Measurements from ENCODE around the gene KCNQ1.

The KCNQ1 gene

DNA sequence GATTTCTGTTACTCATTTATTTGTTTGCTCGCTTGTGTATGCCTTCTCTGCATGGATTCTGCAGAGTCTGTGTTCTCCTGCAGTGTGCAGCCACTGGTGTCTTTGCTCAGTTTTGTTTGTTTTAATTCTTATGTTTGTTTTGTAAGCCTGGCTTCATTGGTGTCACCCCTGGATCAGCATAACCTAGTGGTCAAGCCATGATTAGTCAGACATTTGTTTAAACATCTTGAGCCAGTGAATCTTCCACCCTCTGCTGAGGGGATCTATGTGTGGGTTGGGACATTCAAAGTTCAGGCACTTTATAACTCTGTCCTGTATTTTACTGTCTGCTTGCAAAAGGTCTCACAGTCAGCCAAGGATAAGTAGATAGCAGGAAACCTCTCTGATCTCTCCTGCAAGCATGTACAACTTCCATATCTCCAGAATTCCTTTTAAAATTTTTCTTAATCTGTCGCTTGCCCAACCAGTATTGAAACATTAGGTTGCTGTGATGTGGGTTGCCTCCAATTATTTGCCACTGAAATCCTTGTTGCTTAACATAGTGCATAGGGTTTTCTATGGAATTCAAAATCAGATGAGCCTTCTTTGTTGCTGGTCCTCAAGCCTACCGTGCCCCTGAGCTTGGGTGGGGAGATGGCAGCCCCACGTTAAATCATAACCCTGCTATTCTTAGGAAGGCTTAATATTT is 168.2 kb downstream of the KCNQ1 start:
- TF ChIP-seq, protein P1, sequence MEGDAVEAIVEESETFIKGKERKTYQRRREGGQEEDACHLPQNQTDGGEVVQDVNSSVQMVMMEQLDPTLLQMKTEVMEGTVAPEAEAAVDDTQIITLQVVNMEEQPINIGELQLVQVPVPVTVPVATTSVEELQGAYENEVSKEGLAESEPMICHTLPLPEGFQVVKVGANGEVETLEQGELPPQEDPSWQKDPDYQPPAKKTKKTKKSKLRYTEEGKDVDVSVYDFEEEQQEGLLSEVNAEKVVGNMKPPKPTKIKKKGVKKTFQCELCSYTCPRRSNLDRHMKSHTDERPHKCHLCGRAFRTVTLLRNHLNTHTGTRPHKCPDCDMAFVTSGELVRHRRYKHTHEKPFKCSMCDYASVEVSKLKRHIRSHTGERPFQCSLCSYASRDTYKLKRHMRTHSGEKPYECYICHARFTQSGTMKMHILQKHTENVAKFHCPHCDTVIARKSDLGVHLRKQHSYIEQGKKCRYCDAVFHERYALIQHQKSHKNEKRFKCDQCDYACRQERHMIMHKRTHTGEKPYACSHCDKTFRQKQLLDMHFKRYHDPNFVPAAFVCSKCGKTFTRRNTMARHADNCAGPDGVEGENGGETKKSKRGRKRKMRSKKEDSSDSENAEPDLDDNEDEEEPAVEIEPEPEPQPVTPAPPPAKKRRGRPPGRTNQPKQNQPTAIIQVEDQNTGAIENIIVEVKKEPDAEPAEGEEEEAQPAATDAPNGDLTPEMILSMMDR (IDR thresholded peaks at IDR 0.05), result no peak

DNA sequence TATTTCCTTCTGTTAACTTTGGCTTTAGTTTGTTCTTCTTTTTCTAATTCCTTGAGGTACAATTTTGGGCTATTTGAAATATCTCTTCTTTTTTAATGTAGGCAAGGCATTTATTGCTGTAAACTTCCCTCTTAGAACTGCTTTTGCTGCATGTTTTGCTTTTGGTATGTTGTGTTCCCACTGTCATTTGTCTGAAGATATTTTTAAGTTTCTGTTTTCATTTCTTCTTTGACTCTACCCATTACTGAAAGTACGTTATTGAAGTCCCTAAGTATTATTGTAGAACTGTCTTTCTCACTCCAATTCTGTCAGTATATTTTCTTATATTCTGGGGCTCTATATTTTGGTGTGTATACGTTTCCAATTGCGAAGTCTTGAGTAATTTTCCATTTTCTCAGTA is 177.1 kb downstream of the KCNQ1 start:
- TF ChIP-seq, protein P1 (IDR thresholded peaks at IDR 0.05), result no peak

DNA sequence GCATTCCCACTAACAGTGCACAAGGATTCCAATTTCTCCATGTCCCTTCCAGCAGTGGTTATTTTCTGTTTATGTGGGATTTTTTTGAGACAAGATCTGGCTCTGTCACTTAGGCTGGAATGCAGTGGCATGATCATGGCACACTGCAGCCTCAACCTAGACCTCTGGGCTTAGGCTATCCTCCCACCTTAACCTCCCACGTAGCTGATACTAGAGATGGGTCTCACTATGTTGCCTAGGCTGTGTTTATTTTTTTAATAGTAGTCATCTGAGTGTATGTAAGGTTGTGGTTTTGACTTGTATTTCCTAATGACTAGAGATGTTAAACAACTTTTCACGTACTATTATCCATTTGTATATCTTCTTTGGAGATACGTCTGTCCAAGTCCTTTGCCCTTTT is 180.4 kb downstream of the KCNQ1 start:
- TF ChIP-seq, protein P1 (IDR thresholded peaks at IDR 0.05), result no peak

DNA sequence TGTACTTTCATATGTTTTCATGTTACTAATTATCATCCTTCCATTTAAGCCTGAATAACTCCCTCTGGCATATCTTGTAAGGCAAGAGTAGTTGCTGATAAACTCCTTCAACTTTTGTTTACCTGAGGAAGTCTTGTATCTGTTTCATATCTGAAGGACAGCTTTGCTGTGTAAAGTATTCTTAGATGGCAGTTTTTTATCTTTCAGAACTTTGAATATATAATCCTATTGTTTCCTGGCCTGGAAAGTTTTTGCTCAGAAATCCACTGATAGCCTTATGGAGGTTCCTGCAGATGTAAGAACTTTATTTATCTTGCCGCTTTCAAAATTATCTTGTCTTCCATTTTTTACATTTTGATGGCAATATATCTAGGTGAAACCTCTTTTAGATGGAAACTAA is 185.9 kb downstream of the KCNQ1 start:
- TF ChIP-seq, protein P1 (IDR thresholded peaks at IDR 0.05), result no peak

DNA sequence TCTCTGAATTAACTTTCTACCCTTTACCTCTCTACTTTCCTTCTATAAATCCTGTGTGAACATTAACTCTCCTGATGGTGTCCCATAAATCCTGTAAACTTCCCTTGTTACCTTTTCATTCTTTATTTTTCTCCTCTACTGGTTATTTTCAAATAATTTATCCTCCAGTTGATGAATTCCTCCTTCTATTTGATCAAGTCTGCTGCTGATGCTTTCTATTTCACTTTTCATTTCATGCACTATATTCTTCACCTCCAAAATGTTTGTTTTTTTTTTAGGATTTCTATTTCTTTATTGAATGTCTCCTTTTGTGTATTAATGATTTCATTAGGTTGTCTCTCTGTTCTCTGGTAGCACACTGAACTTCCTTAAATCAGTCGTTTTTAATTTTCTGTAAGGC is 186.4 kb downstream of the KCNQ1 start:
- TF ChIP-seq, protein P1 (IDR thresholded peaks at IDR 0.05), result no peak

DNA sequence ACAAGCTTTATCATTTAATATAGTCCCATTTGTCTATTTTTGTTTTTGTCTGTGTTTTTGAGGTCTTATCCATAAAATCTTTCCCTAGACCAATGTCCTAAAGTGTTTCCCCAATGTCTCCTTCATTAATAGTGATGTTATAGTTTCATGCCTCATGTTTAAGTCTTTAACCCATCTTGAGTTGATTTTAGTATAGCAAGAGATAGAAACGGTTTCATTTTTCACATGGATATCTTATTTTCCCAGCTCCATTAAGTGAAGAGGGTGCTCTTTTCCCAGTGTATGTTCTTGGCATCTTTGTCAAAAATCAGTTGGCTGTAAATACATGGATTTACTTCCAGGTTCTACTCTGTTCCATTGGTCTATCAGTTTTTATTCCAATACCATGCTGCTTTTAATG is 196.8 kb downstream of the KCNQ1 start:
- TF ChIP-seq, protein P1 (IDR thresholded peaks at IDR 0.05), result no peak

DNA sequence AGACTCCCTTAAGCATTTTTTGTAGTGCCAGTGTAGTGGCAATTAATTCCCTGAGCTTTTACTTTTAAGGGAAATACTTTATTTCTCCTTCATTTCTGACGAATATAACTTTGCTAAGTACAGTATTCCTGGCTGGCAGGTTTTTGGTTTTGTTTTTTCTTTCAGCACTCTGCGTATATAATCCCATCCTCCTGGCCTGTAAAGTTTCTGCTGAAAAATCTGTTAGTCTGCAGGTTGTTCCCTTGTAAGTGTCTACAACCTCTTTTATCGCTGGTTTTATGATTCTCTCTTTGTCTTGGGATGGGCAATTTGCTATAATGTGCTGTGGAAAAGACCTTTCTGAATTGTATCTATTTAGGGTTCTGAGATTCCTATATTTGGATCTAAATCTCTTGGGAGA is 198.9 kb downstream of the KCNQ1 start:
- TF ChIP-seq, protein P1 (IDR thresholded peaks at IDR 0.05), result no peak
